HK-2 (cell line): ENCODE results near the gene IL1RL2.

Experiments used
- DNase-seq: peaks from one replicate; pipeline ENCODE4 v3.0.0-alpha.2; 2018; ENCODE audit not compliant: unreplicated experiment

Gene IL1RL2

GRCh38 chr2:102267774-102268173, 81.0 kb downstream of the IL1RL2 start:
- no peak for DNase-seq

- no peak for DNase-seq
Measured at GRCh38 chr2:102268510-102269199, 81.8 kb downstream of the IL1RL2 start.

GRCh38 chr2:102269200-102269524, 82.3 kb downstream of the IL1RL2 start:
- DNase-seq, result no peak

GRCh38 chr2:102271844-102272243, 85.0 kb downstream of the IL1RL2 start:
- DNase-seq, result no peak

GRCh38 chr2:102273619-102274211, 86.9 kb downstream of the IL1RL2 start:
- DNase-seq, result no peak

- no peak for DNase-seq
Measured at GRCh38 chr2:102276549-102277201, 89.9 kb downstream of the IL1RL2 start.

- no peak for DNase-seq
Measured at GRCh38 chr2:102277202-102277700, 90.4 kb downstream of the IL1RL2 start.

GRCh38 chr2:102278720-102279390, 92.0 kb downstream of the IL1RL2 start:
- DNase-seq, result no peak

- no peak for DNase-seq
Measured at GRCh38 chr2:102279391-102279735, 92.5 kb downstream of the IL1RL2 start.

GRCh38 chr2:102282678-102283091, 95.9 kb downstream of the IL1RL2 start:
- DNase-seq, result no peak

- no peak for DNase-seq
Measured at GRCh38 chr2:102283996-102284395, 97.2 kb downstream of the IL1RL2 start.

GRCh38 chr2:102284611-102285010, 97.8 kb downstream of the IL1RL2 start:
- DNase-seq, result no peak

- no peak for DNase-seq
Measured at GRCh38 chr2:102285368-102285767, 98.5 kb downstream of the IL1RL2 start.

- no peak for DNase-seq
Measured at GRCh38 chr2:102286041-102286440, 99.2 kb downstream of the IL1RL2 start.

- no peak for DNase-seq
Measured at GRCh38 chr2:102289129-102289528, 102.3 kb downstream of the IL1RL2 start.
